Measurements from ENCODE around the gene IFITM1.

GRCh38 chr11:340539-341512 is 27.0 kb downstream of the IFITM1 start:
- no peak for TF ChIP-seq CTCF (IDR thresholded peaks at IDR 0.05; ENCODE audit: low read length)
- TF ChIP-seq EZH2 (IDR thresholded peaks at IDR 0.05; ENCODE audit: borderline replicate concordance, low read length): no peak
